ENCODE measurements around the gene TEAD2.

DNA sequence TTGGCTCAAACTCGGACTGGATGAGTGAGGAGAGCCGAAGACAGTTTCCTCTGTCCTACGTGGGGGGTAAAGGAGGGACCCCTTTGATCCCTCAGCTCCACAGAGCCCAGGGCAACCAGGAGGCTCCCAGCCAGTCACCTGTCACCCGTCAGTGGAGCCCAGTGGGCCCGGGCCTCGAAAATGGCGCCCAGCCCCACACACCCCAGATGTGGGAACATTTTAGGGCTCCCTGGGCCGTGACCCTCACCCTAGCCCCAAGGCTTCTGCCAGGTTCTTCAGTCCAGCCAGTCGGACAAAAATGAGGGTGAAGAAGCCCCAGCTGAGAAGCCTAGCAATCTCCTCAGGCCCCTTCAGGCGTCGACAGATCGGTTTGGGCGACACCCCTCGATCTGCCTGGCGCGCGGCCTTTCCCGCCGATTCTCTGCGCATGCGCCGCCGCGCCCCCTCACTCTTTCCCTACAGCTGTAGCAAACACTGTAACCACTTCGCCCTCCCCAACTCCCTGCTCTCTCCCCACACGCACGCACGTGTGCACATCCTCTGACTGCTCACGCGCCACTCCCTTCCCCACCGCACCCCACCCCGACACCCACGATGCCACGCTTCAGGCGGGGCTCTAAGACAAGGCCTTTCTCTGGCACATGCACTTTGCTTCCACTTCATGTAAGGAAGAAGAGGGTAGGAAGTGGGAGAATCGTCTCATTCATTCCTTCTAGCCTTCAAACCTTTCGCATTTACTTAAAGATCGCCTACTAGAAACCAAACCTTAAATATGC, 37.2 kb downstream of the TEAD2 start, which contains the start of gene SLC6A16:
- TF ChIP-seq, protein P1, sequence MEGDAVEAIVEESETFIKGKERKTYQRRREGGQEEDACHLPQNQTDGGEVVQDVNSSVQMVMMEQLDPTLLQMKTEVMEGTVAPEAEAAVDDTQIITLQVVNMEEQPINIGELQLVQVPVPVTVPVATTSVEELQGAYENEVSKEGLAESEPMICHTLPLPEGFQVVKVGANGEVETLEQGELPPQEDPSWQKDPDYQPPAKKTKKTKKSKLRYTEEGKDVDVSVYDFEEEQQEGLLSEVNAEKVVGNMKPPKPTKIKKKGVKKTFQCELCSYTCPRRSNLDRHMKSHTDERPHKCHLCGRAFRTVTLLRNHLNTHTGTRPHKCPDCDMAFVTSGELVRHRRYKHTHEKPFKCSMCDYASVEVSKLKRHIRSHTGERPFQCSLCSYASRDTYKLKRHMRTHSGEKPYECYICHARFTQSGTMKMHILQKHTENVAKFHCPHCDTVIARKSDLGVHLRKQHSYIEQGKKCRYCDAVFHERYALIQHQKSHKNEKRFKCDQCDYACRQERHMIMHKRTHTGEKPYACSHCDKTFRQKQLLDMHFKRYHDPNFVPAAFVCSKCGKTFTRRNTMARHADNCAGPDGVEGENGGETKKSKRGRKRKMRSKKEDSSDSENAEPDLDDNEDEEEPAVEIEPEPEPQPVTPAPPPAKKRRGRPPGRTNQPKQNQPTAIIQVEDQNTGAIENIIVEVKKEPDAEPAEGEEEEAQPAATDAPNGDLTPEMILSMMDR (conservative IDR thresholded peaks at IDR 0.05; ENCODE audit: low read length) = no peak
- TF ChIP-seq EZH2phosphoT487 (IDR thresholded peaks at IDR 0.05; ENCODE audit: borderline replicate concordance) = no peak
